Measurements from ENCODE around the gene ADAMTS8. TPM values are rescaled to one million over a fixed set of nuclear protein-coding genes. Genes with fewer than 3 reads are reported as not detected.
A peak's percentile ranks its signal among the peaks of the same experiment; 100 is the strongest.

ADAMTS8 gene
- total and polyA plus RNA-seq, 2 experiments from 2014 or later = under 0.01 to 0.10 TPM

DNA sequence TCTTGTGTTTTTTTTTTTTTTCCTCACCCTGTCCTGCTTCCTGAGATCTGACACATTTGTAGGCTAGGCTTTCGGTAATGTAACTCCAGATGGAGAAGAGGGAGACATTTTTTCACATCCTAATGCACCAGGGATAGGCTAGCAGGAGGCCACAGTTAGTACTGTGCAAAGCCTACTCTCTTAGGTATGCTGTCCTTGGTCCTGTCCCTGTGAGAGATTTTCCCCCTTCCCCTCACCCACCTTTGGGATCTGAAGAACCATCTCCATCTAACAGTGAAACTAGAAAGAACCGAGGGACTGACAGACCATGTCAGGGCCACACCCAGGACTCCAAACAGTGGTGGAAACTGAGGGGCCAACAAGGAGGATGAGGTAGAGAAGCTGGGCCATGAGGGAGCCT is 29.2 kb downstream of the ADAMTS8 start:
- 86 to 93% methylated on average over 2 of the region's 2 CpGs for WGBS, 2 experiments (ENCODE audit: low coverage in 1 of 2, low lambda C conversion rate in 2 of 2, missing lambda C conversion rate in 2 of 2)
- H3K27ac ChIP-seq = no peak overlapping the region
- H3K4me1 ChIP-seq (ENCODE audit: insufficient read depth) = peaks cover 36% of the 10 kb centered on the region
- no peak for TF ChIP-seq EZH2 (IDR thresholded peaks at IDR 0.05; ENCODE audit: insufficient read depth, poor library complexity, severe bottlenecking)
- no peak for TF ChIP-seq EZH2phosphoT487 (IDR thresholded peaks at IDR 0.05; ENCODE audit: insufficient read depth, low read depth)
- no peaks in the 10 kb centered on the region for H4K20me1 ChIP-seq (ENCODE audit: insufficient read depth)
- H3K36me3 ChIP-seq (ENCODE audit: low read depth) = no peaks in the 10 kb centered on the region
- no peak for DNase-seq
- in situ Hi-C loops (cut with MboI) = no loop called here
- no peaks in the 10 kb centered on the region for H3K9me3 ChIP-seq (ENCODE audit: low read depth)
- H3K9ac ChIP-seq = no peak overlapping the region
- no peaks in the 10 kb centered on the region for H3K79me2 ChIP-seq (ENCODE audit: insufficient read depth)
- no peak overlapping the region for H2AFZ ChIP-seq
- H3F3A ChIP-seq (ENCODE audit: insufficient read depth) = peaks cover 45% of the 10 kb centered on the region
- no peak overlapping the region for H3K4me3 ChIP-seq
- no peaks in the 10 kb centered on the region for H3K27me3 ChIP-seq (replicated peaks; ENCODE audit: insufficient read depth)
- H3K9me2 ChIP-seq (ENCODE audit: insufficient read depth) = no peaks in the 10 kb centered on the region
- H3K4me2 ChIP-seq (ENCODE audit: unreplicated experiment) = no peak overlapping the region

DNA sequence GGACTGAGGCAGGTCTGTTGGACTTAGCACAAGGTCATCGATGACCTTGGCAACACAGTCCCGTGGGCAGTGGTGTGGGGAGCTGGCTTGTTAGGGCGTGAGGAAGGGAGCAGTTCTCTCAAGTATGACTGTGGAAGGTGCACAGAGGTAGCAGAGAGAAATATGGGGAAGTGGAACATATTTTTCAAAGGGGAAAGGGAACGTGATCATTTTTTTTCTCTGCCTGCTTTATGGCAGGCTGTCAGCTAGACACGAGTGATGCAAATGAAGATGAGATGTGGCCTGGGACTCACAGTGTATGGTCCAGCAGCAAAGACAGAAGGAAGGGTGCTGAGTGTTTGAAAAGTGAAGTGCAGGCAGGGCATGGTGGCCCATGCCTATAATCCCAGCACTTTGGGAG is 30.6 kb downstream of the ADAMTS8 start:
- H3K27me3 ChIP-seq (replicated peaks; ENCODE audit: insufficient read depth) = 0 out of 2 replicates have a peak, but pooled peaks cover 3% of the 10 kb centered on the region

DNA sequence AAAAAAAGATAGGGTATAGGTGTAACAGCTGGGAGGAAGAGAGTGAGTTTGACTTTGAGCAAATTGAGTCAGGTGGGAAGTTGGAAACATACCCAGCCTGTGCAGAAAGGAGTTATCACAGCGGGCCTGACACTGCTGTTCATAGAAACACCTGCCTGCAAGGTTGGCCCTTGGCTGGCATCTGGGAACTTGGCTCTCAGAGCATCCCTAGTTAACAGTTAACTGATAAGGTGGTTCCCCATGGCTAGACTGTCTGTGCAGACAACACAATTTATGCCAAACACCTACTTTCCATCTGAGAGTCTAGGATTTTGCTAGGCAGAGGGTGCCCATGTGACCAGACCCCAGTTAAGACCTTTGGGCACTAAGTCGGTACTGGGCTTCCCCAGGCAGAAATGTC is 31.4 kb downstream of the ADAMTS8 start:
- H4K20me1 ChIP-seq (ENCODE audit: insufficient read depth) = no peaks in the 10 kb centered on the region
- peaks cover 27% of the 10 kb centered on the region for H3F3A ChIP-seq (ENCODE audit: insufficient read depth)
- peaks cover 17% of the 10 kb centered on the region for H3K4me1 ChIP-seq (ENCODE audit: insufficient read depth)
- no peak for DNase-seq
- 0 out of 2 replicates have a peak, but pooled peaks cover 11% of the 10 kb centered on the region for H3K27me3 ChIP-seq (replicated peaks; ENCODE audit: insufficient read depth)
- no peak overlapping the region for H3K4me2 ChIP-seq (ENCODE audit: unreplicated experiment)
- in situ Hi-C loops (cut with MboI) = no loop called here
- no peak overlapping the region for H3K9ac ChIP-seq
- 88 to 93% methylated on average over 2 of the region's 2 CpGs for WGBS, 2 experiments (ENCODE audit: low coverage in 1 of 2, low lambda C conversion rate in 2 of 2, missing lambda C conversion rate in 2 of 2)
- no peak overlapping the region for H3K4me3 ChIP-seq
- TF ChIP-seq EZH2 (IDR thresholded peaks at IDR 0.05; ENCODE audit: insufficient read depth, poor library complexity, severe bottlenecking) (no peak), EZH2phosphoT487 (IDR thresholded peaks at IDR 0.05; ENCODE audit: insufficient read depth, low read depth) (no peak)
- no peaks in the 10 kb centered on the region for H3K36me3 ChIP-seq (ENCODE audit: low read depth)
- no peak overlapping the region for H2AFZ ChIP-seq
- H3K9me2 ChIP-seq (ENCODE audit: insufficient read depth) = no peaks in the 10 kb centered on the region
- no peak overlapping the region for H3K27ac ChIP-seq
- no peaks in the 10 kb centered on the region for H3K79me2 ChIP-seq (ENCODE audit: insufficient read depth)
- no peaks in the 10 kb centered on the region for H3K9me3 ChIP-seq (ENCODE audit: low read depth)

More for the DNA sequence above, 30.6 kb downstream of the ADAMTS8 start:
- Histone ChIP-seq H3K79me2 (ENCODE audit: insufficient read depth) (no peaks in the 10 kb centered on the region), H4K20me1 (ENCODE audit: insufficient read depth) (no peaks in the 10 kb centered on the region), H2AFZ (no peak overlapping the region), H3K4me1 (ENCODE audit: insufficient read depth) (peaks cover 25% of the 10 kb centered on the region), H3K9me2 (ENCODE audit: insufficient read depth) (no peaks in the 10 kb centered on the region), H3K4me3 (no peak overlapping the region), H3F3A (ENCODE audit: insufficient read depth) (peaks cover 35% of the 10 kb centered on the region), H3K4me2 (ENCODE audit: unreplicated experiment) (no peak overlapping the region), H3K36me3 (ENCODE audit: low read depth) (no peaks in the 10 kb centered on the region), H3K27ac (no peak overlapping the region), H3K9me3 (ENCODE audit: low read depth) (no peaks in the 10 kb centered on the region), H3K9ac (no peak overlapping the region)
- WGBS, 2 experiments (ENCODE audit: low coverage in 1 of 2, low lambda C conversion rate in 2 of 2, missing lambda C conversion rate in 2 of 2) = 82 to 85% methylated on average over 5 of the region's 5 CpGs
- DNase-seq = no peak
- TF ChIP-seq EZH2phosphoT487 (IDR thresholded peaks at IDR 0.05; ENCODE audit: insufficient read depth, low read depth) (no peak), EZH2 (IDR thresholded peaks at IDR 0.05; ENCODE audit: insufficient read depth, poor library complexity, severe bottlenecking) (no peak)
- in situ Hi-C loops (cut with MboI) = no loop called here

DNA sequence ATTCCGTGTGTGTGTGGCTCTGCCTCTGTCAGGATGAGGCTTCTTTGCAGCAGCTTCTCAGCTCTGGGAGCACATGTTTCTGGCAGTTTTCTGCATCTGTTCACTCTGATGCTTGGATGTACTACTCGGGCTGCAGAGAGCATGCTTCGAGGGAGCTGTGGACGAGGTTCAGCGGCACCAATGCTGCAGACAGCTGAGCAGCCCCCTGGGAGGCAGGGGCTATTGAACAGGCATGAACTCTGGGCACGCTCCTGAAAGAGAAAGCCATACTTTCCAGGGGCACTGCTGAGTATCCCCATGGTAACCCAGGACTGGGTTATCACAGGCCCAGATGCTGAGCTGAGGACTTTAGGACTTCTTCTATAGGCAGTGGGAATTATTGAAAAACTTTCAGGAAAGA is 33.8 kb downstream of the ADAMTS8 start:
- H4K20me1 ChIP-seq (ENCODE audit: insufficient read depth) = no peaks in the 10 kb centered on the region
- no peaks in the 10 kb centered on the region for H3K9me3 ChIP-seq (ENCODE audit: low read depth)
- H3K4me1 ChIP-seq (ENCODE audit: insufficient read depth) = no peaks in the 10 kb centered on the region; the same call in 1 of the 2 replicates
- H3F3A ChIP-seq (ENCODE audit: insufficient read depth) = peaks cover 4% of the 10 kb centered on the region
- in situ Hi-C loops (cut with MboI) = no loop called here
- TF ChIP-seq EZH2 (IDR thresholded peaks at IDR 0.05; ENCODE audit: insufficient read depth, poor library complexity, severe bottlenecking) (no peak), EZH2phosphoT487 (IDR thresholded peaks at IDR 0.05; ENCODE audit: insufficient read depth, low read depth) (no peak)
- H3K27ac ChIP-seq = no peak overlapping the region
- no peak overlapping the region for H2AFZ ChIP-seq
- WGBS, 2 experiments (ENCODE audit: low coverage in 1 of 2, low lambda C conversion rate in 2 of 2, missing lambda C conversion rate in 2 of 2) = 81 to 84% methylated on average over 6 of the region's 6 CpGs
- H3K9me2 ChIP-seq (ENCODE audit: insufficient read depth) = no peaks in the 10 kb centered on the region
- 0 out of 2 replicates have a peak, but pooled peaks cover 11% of the 10 kb centered on the region for H3K27me3 ChIP-seq (replicated peaks; ENCODE audit: insufficient read depth)
- H3K4me3 ChIP-seq = no peak overlapping the region
- no peak overlapping the region for H3K4me2 ChIP-seq (ENCODE audit: unreplicated experiment)
- no peak for DNase-seq
- no peaks in the 10 kb centered on the region for H3K36me3 ChIP-seq (ENCODE audit: low read depth)
- H3K9ac ChIP-seq = no peak overlapping the region
- H3K79me2 ChIP-seq (ENCODE audit: insufficient read depth) = no peaks in the 10 kb centered on the region

DNA sequence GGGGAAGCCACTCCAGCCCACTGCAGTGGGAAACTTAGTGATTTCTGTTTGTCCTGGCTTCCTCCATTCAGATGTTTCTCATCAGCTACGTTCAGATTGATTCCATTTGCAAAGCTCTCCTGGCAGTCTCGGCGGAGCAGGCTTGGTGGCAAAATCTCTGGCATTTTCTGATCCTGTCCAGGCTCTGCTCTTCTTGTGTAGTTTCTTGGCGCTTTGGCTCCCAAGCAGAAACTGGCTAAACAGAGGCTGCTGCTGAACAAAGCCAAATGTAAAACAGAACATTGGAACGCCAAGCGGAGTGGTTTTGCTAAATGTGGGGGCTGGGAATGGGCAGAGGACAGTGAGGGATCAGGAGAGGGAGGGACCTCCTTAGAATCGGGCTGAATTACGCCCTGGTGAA is 36.7 kb downstream of the ADAMTS8 start:
- no peaks in the 10 kb centered on the region for H4K20me1 ChIP-seq (ENCODE audit: insufficient read depth)

More for the DNA sequence above, 36.7 kb downstream of the ADAMTS8 start:
- Histone ChIP-seq H3K4me1 (ENCODE audit: insufficient read depth) (no peaks in the 10 kb centered on the region; the same call in 1 of the 2 replicates), H3F3A (ENCODE audit: insufficient read depth) (no peaks in the 10 kb centered on the region), H3K4me2 (ENCODE audit: unreplicated experiment) (no peak overlapping the region), H3K4me3 (no peak overlapping the region), H3K9me2 (ENCODE audit: insufficient read depth) (no peaks in the 10 kb centered on the region), H3K9me3 (ENCODE audit: low read depth) (no peaks in the 10 kb centered on the region), H3K9ac (no peak overlapping the region), H3K79me2 (ENCODE audit: insufficient read depth) (no peaks in the 10 kb centered on the region), H2AFZ (0 out of 2 replicates have a peak overlapping the region, but pooled peaks have one; percentile 33), H3K27ac (no peak overlapping the region), H3K36me3 (ENCODE audit: low read depth) (no peaks in the 10 kb centered on the region), H3K27me3 (replicated peaks; ENCODE audit: insufficient read depth) (0 out of 2 replicates have a peak, but pooled peaks cover 11% of the 10 kb centered on the region)
- TF ChIP-seq EZH2phosphoT487 (IDR thresholded peaks at IDR 0.05; ENCODE audit: insufficient read depth, low read depth) = no peak
- no peak for TF ChIP-seq EZH2 (IDR thresholded peaks at IDR 0.05; ENCODE audit: insufficient read depth, poor library complexity, severe bottlenecking)
- 30 to 38% methylated on average over 8 of the region's 8 CpGs for WGBS, 2 experiments (ENCODE audit: low coverage in 1 of 2, low lambda C conversion rate in 2 of 2, missing lambda C conversion rate in 2 of 2)
- DNase-seq = no peak
- in situ Hi-C loops (cut with MboI) = no loop called here

Measured in GM23248 (cell line).